SK-N-SH treated with all-trans-retinoic acid at 6 μM for 48 hours (cell line): ENCODE results near the gene SRP14.
A peak's percentile ranks its signal among the peaks of the same experiment; 100 is the strongest.

ENCODE experiments used
- ATAC-seq: fragments of 200-7000 bp; cut with Tn5 transposase; 3 replicates; pipeline ENCODE4 v1.9.1; 2020; ENCODE audit warnings: mild to moderate bottlenecking, moderate library complexity
- ARNTL ChIP-seq: fragments of 450-650 bp; formaldehyde crosslinking; IDR thresholded peaks from 2 replicates; pipeline ENCODE4 v1.5.0; 2020; ENCODE audit warnings: low read depth, mild to moderate bottlenecking, moderate library complexity, borderline replicate concordance
- BACH2 ChIP-seq: fragments of 250-450 bp; sonication (Bioruptor Pico); IDR thresholded peaks from 2 replicates; pipeline ENCODE4 v1.9.0; 2021; ENCODE audit warnings: mild to moderate bottlenecking, borderline replicate concordance
- CSDC2 ChIP-seq: fragments of 250-450 bp; sonication (Bioruptor Pico); IDR thresholded peaks from 2 replicates; pipeline ENCODE4 v1.5.0; 2020; ENCODE audit warnings: mild to moderate bottlenecking, moderate library complexity
- ESRRG ChIP-seq: fragments of 250-450 bp; sonication (Bioruptor Pico); IDR thresholded peaks from 2 replicates; pipeline ENCODE4 v1.6.1; 2021; ENCODE audit warnings: mild to moderate bottlenecking
- OSR1 ChIP-seq: fragments of 250-450 bp; sonication (Bioruptor Pico); IDR thresholded peaks from 2 replicates; pipeline ENCODE4 v1.8.0; 2022; ENCODE audit warnings: moderate library complexity, mild to moderate bottlenecking, inconsistent platforms
- PPARA ChIP-seq: fragments of 250-450 bp; sonication (Bioruptor Pico); IDR thresholded peaks from 2 replicates; pipeline ENCODE4 v1.5.0; 2020; ENCODE audit warnings: mild to moderate bottlenecking, borderline replicate concordance
- RARB ChIP-seq: fragments of 250-450 bp; sonication (Bioruptor Pico); IDR thresholded peaks from 2 replicates; pipeline ENCODE4 v1.8.0; 2021; ENCODE audit warnings: mild to moderate bottlenecking, moderate library complexity
- TCF4 ChIP-seq: fragments of 250-450 bp; sonication (Bioruptor Pico); IDR thresholded peaks from 2 replicates; pipeline ENCODE4 v1.8.0; 2021; ENCODE audit warnings: mild to moderate bottlenecking, moderate library complexity, borderline replicate concordance
- TOX ChIP-seq: fragments of 250-450 bp; sonication (Bioruptor Pico); IDR thresholded peaks from 2 replicates; pipeline ENCODE4 v1.8.0; 2021; ENCODE audit warnings: mild to moderate bottlenecking, moderate library complexity, borderline replicate concordance
- ZC3H10 ChIP-seq: fragments of 250-450 bp; sonication (Bioruptor Pico); IDR thresholded peaks from 2 replicates; pipeline ENCODE4 v1.5.1; 2021; ENCODE audit warnings: mild to moderate bottlenecking, moderate library complexity
- ZFP3 ChIP-seq: fragments of 250-450 bp; sonication (Bioruptor Pico); IDR thresholded peaks from 2 replicates; pipeline ENCODE4 v1.5.0; 2020; ENCODE audit warnings: mild to moderate bottlenecking, moderate library complexity
- ZFP30 ChIP-seq: fragments of 450-650 bp; formaldehyde crosslinking; IDR thresholded peaks from 2 replicates; pipeline ENCODE4 v1.5.0; 2022; ENCODE audit warnings: mild to moderate bottlenecking, moderate library complexity
- ZNF565 ChIP-seq: fragments of 450-650 bp; formaldehyde crosslinking; conservative IDR thresholded peaks from 2 replicates; pipeline ENCODE4 v1.5.0; 2020; ENCODE audit warnings: low read depth, mild to moderate bottlenecking, moderate library complexity
- ZNF70 ChIP-seq: fragments of 450-650 bp; formaldehyde crosslinking; IDR thresholded peaks from 2 replicates; pipeline ENCODE4 v1.5.0; 2020; ENCODE audit warnings: mild to moderate bottlenecking, moderate library complexity
- ZNF8 ChIP-seq: fragments of 450-650 bp; formaldehyde crosslinking; IDR thresholded peaks from 2 replicates; pipeline ENCODE4 v1.5.0; 2020; ENCODE audit warnings: mild to moderate bottlenecking, moderate library complexity
- TF ChIP-seq, protein P1 (sequence below): fragments of 250-450 bp; sonication (Bioruptor Pico); IDR thresholded peaks from 2 replicates; pipeline ENCODE4 v1.8.0; 2021; ENCODE audit warnings: low read depth, mild to moderate bottlenecking, moderate library complexity, borderline replicate concordance
- TF ChIP-seq, protein P2 (sequence below): fragments of 250-450 bp; sonication (Bioruptor Pico); IDR thresholded peaks from 2 replicates; pipeline ENCODE4 v1.5.1; 2020; ENCODE audit warnings: low read depth, mild to moderate bottlenecking, moderate library complexity
- TF ChIP-seq, protein P3 (sequence below): fragments of 250-450 bp; sonication (Bioruptor Pico); IDR thresholded peaks from 2 replicates; pipeline ENCODE4 v1.8.0; 2020; ENCODE audit warnings: mild to moderate bottlenecking, moderate library complexity, borderline replicate concordance
- TF ChIP-seq, protein P4 (sequence below): fragments of 250-450 bp; sonication (Bioruptor Pico); IDR thresholded peaks from 2 replicates; pipeline ENCODE4 v1.5.0; 2020; ENCODE audit warnings: mild to moderate bottlenecking, moderate library complexity
- TF ChIP-seq, protein P5 (sequence below): fragments of 250-450 bp; sonication (Bioruptor Pico); IDR thresholded peaks from 2 replicates; pipeline ENCODE4 v1.5.1; 2021; ENCODE audit warnings: mild to moderate bottlenecking, moderate library complexity

Gene SRP14

DNA sequence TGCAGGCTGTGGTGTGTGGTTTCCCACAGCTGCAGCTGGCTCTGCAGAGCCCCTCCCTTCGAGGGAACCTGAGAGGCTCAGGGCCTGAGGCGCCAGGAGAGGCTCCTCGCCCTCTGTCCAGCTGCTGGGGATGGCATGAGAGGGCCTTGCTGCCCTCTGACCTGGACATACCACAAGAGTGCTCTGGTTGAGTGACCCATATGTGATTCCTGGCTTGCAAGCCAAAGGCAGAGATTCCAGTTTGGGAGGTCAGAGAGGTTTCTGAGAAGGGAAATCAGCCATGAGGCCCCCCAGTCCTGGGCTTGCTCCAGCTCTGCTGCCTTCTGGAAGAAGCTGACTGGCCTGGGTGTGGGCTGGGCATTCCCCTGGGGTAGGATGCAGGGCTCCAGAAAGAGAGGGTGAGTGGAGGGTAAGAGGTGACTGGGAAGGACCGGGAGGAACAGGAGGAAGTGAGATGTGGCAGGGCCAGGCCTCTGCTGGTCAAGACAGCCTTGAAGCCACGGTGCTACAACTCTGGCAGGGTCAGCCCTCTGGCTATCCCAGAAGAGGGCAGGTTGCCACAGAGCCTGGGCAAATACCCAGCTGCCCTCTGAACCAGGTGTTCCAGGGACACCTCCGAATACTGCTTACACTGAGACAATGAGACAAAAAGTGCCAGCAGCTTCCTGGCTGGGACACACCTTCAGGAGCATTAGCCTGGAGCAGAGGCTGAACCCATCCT lies 16.0 kb upstream of the SRP14 start:
- ATAC-seq: peak; percentile 18; the same call in 2 of the 3 replicates
- TF ChIP-seq, protein P1, sequence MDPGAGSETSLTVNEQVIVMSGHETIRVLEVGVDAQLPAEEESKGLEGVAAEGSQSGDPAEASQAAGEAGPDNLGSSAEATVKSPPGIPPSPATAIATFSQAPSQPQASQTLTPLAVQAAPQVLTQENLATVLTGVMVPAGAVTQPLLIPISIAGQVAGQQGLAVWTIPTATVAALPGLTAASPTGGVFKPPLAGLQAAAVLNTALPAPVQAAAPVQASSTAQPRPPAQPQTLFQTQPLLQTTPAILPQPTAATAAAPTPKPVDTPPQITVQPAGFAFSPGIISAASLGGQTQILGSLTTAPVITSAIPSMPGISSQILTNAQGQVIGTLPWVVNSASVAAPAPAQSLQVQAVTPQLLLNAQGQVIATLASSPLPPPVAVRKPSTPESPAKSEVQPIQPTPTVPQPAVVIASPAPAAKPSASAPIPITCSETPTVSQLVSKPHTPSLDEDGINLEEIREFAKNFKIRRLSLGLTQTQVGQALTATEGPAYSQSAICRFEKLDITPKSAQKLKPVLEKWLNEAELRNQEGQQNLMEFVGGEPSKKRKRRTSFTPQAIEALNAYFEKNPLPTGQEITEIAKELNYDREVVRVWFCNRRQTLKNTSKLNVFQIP (CRISPR knock-in tag): no peak
- TF ChIP-seq BACH2 (CRISPR knock-in tag) (no peak), TCF4 (CRISPR knock-in tag) (no peak), ZFP30 (CRISPR knock-in tag) (no peak), ZNF565 (no peak), RARB (CRISPR knock-in tag) (no peak)
- TF ChIP-seq, all 23 proteins: peak for 0

DNA sequence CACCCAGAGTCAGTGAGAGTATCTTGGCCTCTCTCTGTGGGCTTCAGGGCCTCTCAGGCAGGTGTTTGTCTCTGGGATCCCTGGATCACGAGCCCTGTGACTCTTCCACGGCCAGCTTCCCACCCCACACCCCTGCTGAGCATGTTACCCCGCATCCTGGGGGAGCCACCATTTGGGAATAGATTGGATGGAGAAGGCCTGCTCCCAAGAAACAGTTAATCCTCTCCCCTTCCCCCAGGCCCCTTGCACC lies 15.5 kb upstream of the SRP14 start:
- ATAC-seq: no peak
- TF ChIP-seq CSDC2 (CRISPR knock-in tag): no peak
- TF ChIP-seq, protein P2, sequence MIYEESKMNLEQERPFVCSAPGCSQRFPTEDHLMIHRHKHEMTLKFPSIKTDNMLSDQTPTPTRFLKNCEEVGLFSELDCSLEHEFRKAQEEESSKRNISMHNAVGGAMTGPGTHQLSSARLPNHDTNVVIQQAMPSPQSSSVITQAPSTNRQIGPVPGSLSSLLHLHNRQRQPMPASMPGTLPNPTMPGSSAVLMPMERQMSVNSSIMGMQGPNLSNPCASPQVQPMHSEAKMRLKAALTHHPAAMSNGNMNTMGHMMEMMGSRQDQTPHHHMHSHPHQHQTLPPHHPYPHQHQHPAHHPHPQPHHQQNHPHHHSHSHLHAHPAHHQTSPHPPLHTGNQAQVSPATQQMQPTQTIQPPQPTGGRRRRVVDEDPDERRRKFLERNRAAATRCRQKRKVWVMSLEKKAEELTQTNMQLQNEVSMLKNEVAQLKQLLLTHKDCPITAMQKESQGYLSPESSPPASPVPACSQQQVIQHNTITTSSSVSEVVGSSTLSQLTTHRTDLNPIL: no peak
- TF ChIP-seq, protein P1 (CRISPR knock-in tag): no peak
- TF ChIP-seq ZC3H10 (CRISPR knock-in tag): no peak
- TF ChIP-seq, protein P3, sequence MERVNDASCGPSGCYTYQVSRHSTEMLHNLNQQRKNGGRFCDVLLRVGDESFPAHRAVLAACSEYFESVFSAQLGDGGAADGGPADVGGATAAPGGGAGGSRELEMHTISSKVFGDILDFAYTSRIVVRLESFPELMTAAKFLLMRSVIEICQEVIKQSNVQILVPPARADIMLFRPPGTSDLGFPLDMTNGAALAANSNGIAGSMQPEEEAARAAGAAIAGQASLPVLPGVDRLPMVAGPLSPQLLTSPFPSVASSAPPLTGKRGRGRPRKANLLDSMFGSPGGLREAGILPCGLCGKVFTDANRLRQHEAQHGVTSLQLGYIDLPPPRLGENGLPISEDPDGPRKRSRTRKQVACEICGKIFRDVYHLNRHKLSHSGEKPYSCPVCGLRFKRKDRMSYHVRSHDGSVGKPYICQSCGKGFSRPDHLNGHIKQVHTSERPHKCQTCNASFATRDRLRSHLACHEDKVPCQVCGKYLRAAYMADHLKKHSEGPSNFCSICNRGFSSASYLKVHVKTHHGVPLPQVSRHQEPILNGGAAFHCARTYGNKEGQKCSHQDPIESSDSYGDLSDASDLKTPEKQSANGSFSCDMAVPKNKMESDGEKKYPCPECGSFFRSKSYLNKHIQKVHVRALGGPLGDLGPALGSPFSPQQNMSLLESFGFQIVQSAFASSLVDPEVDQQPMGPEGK (CRISPR knock-in tag): no peak
- TF ChIP-seq RARB (CRISPR knock-in tag): no peak
- TF ChIP-seq, protein P4, sequence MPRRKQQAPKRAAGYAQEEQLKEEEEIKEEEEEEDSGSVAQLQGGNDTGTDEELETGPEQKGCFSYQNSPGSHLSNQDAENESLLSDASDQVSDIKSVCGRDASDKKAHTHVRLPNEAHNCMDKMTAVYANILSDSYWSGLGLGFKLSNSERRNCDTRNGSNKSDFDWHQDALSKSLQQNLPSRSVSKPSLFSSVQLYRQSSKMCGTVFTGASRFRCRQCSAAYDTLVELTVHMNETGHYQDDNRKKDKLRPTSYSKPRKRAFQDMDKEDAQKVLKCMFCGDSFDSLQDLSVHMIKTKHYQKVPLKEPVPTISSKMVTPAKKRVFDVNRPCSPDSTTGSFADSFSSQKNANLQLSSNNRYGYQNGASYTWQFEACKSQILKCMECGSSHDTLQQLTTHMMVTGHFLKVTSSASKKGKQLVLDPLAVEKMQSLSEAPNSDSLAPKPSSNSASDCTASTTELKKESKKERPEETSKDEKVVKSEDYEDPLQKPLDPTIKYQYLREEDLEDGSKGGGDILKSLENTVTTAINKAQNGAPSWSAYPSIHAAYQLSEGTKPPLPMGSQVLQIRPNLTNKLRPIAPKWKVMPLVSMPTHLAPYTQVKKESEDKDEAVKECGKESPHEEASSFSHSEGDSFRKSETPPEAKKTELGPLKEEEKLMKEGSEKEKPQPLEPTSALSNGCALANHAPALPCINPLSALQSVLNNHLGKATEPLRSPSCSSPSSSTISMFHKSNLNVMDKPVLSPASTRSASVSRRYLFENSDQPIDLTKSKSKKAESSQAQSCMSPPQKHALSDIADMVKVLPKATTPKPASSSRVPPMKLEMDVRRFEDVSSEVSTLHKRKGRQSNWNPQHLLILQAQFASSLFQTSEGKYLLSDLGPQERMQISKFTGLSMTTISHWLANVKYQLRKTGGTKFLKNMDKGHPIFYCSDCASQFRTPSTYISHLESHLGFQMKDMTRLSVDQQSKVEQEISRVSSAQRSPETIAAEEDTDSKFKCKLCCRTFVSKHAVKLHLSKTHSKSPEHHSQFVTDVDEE (CRISPR knock-in tag): no peak
- no peak for TF ChIP-seq BACH2 (CRISPR knock-in tag)

DNA sequence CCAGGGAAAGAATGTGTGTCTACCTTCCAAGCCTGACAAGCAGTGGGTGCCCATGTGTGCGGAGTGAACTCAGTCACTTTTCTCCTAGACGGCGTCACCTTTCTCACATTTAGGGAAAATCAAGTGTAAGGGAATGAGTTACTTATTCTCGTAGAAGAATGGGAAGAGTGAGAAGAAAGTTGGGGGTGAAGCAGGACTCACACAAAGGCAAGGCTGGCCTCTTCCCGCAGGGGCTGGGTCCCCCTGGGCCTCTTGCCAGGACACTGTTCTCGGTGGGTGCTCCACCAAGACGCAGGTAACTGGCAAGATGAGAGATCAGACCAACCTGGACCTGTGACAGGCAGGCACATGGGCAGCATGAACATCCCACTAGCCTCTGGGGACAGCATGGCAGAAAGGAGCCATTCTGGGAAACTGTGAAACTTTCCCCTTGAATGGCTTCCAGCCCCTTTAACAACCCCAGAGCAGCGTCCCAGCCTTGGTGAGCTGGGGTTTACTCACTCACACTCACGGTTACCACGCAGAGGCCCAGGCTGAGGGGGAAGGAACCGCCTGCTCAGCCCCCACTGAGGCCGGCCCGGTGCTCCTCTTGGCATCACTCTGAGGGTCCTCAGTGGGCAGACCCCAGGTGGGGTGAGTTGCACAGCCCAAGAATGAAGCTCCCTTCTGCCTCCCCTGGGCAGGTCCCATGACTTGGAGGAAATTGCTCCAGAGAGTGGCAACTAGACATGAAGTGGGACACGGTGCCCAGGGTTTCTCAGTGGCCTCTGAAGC lies 15.0 kb upstream of the SRP14 start:
- no peak for ATAC-seq
- TF ChIP-seq TOX (no peak), ARNTL (CRISPR knock-in tag) (no peak), PPARA (CRISPR knock-in tag) (no peak), BACH2 (CRISPR knock-in tag) (no peak), OSR1 (CRISPR knock-in tag) (no peak), ZNF8 (no peak), ESRRG (CRISPR knock-in tag) (no peak), ZNF70 (no peak), ZFP3 (no peak)
- TF ChIP-seq, protein P4 (CRISPR knock-in tag): no peak
- TF ChIP-seq, protein P2: no peak
- TF ChIP-seq, protein P5, sequence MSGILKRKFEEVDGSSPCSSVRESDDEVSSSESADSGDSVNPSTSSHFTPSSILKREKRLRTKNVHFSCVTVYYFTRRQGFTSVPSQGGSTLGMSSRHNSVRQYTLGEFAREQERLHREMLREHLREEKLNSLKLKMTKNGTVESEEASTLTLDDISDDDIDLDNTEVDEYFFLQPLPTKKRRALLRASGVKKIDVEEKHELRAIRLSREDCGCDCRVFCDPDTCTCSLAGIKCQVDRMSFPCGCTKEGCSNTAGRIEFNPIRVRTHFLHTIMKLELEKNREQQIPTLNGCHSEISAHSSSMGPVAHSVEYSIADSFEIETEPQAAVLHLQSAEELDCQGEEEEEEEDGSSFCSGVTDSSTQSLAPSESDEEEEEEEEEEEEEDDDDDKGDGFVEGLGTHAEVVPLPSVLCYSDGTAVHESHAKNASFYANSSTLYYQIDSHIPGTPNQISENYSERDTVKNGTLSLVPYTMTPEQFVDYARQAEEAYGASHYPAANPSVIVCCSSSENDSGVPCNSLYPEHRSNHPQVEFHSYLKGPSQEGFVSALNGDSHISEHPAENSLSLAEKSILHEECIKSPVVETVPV (CRISPR knock-in tag): no peak
